GM19463 (cell line): ENCODE data around the gene STXBP2.

ENCODE experiments used
- ATAC-seq: cut with Tn5 transposase; IDR thresholded peaks from one replicate; pipeline ENCODE4 v1.9.1; 2021; ENCODE audit warnings: mild to moderate bottlenecking, moderate library complexity; ENCODE audit not compliant: unreplicated experiment

The STXBP2 gene

GRCh38 chr19:7648265-7649014, 11.5 kb downstream of the STXBP2 start:
- no peak for ATAC-seq

GRCh38 chr19:7650148-7650547, 13.2 kb downstream of the STXBP2 start:
- no peak for ATAC-seq

- ATAC-seq = no peak
Observed at GRCh38 chr19:7652061-7652641, 15.2 kb downstream of the STXBP2 start.

GRCh38 chr19:7654401-7654800, 17.5 kb downstream of the STXBP2 start:
- ATAC-seq = no peak

- ATAC-seq = no peak
Observed at GRCh38 chr19:7655581-7655980, 18.7 kb downstream of the STXBP2 start.

GRCh38 chr19:7657131-7657751, 20.3 kb downstream of the STXBP2 start:
- no peak for ATAC-seq

- no peak for ATAC-seq
Observed at GRCh38 chr19:7658219-7658686, 21.3 kb downstream of the STXBP2 start.

GRCh38 chr19:7661744-7662538, 25.0 kb downstream of the STXBP2 start:
- ATAC-seq = no peak

GRCh38 chr19:7662657-7663056, 25.7 kb downstream of the STXBP2 start:
- ATAC-seq = no peak

- ATAC-seq = no peak
Observed at GRCh38 chr19:7663706-7664105, 26.8 kb downstream of the STXBP2 start.

GRCh38 chr19:7665076-7665475, 28.2 kb downstream of the STXBP2 start:
- no peak for ATAC-seq

GRCh38 chr19:7668842-7669241, 31.9 kb downstream of the STXBP2 start, which contains the start of gene RETN:
Gene RETN, plus strand, starts transcription at chr19:7669049. Its CDS starts 278 bp downstream, at chr19:7669327.
- no peak for ATAC-seq

GRCh38 chr19:7669641-7670040, 32.7 kb downstream of the STXBP2 start:
- ATAC-seq = no peak

GRCh38 chr19:7670150-7670783, 33.4 kb downstream of the STXBP2 start:
- ATAC-seq = no peak

GRCh38 chr19:7670790-7671189, 33.9 kb downstream of the STXBP2 start:
- no peak for ATAC-seq

GRCh38 chr19:7672522-7672921, 35.6 kb downstream of the STXBP2 start:
- no peak for ATAC-seq

GRCh38 chr19:7674010-7675005, 37.4 kb downstream of the STXBP2 start:
- ATAC-seq = no peak

- ATAC-seq = no peak
Observed at GRCh38 chr19:7676376-7676775, 39.5 kb downstream of the STXBP2 start.

GRCh38 chr19:7676854-7677253, 39.9 kb downstream of the STXBP2 start, which contains the start of gene MCEMP1:
Gene MCEMP1, plus strand, starts transcription at chr19:7677090. Its CDS starts 31 bp downstream, at chr19:7677121.
- ATAC-seq = no peak
